ENCODE data around the gene JMJD7. TPM values are rescaled to one million over a fixed set of nuclear protein-coding genes. Genes with fewer than 3 reads are reported as not detected.

The JMJD7 gene
- polyA plus RNA-seq, 1 donor = 10.9 TPM

DNA sequence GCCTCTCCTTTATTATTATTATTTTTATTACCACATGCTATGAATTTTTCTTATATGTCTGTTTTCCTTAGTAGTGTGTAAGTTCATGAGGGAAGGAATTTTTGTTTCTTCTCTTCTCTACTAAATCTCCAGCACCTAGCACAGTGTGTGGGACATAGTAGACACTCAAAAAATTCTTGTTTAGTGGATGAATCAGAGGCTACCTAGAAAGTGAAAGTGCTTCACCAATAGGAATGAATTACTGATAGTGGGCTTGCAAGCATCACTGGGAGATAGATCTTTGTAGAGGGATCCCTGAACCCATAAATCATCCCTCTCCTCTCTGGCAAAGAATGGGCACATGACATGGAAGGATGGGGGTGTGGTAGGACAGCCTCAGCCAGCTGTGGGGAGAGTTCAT is 57.4 kb downstream of the JMJD7 start:
- DNase-seq = no peak

DNA sequence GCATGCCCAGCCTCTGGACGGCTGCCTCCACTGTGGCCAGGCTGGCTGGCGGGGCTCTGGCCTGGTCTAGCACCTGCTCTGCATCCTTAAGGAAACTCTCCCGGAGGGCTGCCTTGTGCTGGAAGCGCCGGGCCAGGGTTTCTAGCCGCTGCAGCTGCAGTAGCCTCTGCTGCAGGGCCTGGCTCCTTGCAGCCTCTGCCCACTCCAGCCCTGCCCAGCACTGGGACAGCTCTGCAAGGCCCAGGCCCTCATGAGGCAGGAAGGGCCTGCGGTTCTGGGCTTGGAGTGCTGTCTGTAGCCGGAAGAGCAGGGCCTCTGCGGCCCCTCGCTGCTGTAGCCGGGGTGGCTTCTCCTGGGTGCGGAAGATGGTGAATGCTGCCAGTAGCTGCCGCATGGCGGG is 57.9 kb downstream of the JMJD7 start:
- no peak for DNase-seq

GRCh38 chr15:41886741-41887140 is 58.8 kb downstream of the JMJD7 start:
- DNase-seq = no peak

DNA sequence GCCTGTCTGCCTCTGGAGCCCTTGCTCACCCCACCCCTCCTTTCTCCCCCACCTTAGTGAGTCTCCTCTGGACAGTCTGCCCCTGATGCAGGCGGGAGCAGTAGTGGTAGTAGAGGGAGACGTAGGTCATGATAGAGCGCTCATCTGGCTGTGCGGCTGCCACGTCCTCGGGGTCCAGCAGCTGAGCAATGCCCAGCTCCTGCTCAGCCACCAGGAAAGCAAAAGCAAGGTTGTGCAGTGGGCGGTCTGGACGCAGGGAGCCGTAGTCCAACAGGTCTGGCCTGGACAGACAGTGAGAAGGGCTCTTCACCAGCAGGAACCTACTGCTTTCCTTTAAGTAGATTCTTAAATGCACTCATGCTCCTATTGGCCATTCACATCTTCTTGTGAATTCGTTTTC is 59.3 kb downstream of the JMJD7 start:
- no peak for DNase-seq

Other genes with a start within 250 kb of the JMJD7 start
- 22.0 TPM for gene MGA, start 167.7 kb upstream of the JMJD7 start, polyA plus RNA-seq (ENCODE audit: insufficient read length)
- gene MAPKBP1, start 53.6 kb upstream of the JMJD7 start, polyA plus RNA-seq (ENCODE audit: insufficient read length) = 13.1 TPM
- gene PLA2G4B, start 10.8 kb downstream of the JMJD7 start, polyA plus RNA-seq (ENCODE audit: insufficient read length) = 7.0 TPM
- 5.2 TPM for gene SPTBN5, start 66.0 kb downstream of the JMJD7 start, polyA plus RNA-seq (ENCODE audit: insufficient read length)
- 43.0 TPM for gene EHD4, start 144.5 kb downstream of the JMJD7 start, polyA plus RNA-seq (ENCODE audit: insufficient read length)
- gene PLA2G4E, start 192.9 kb downstream of the JMJD7 start, polyA plus RNA-seq (ENCODE audit: insufficient read length) = 1.8 TPM